Neural progenitor cell (in vitro differentiated cells): Measurements from ENCODE around the gene IFNA14. TPM values are rescaled to one million over a fixed set of nuclear protein-coding genes. Genes with fewer than 3 reads are reported as not detected.
"Not testable (repeated sequence)": the region's sequence is repeated elsewhere in the genome, so short reads cannot be mapped to it uniquely, and the experiment has no call there.

Source experiments
- DNase-seq: peaks from one replicate; pipeline ENCODE4 v3.0.0-alpha.2; 2016; ENCODE audit warnings: low spot score
- H2AFZ ChIP-seq: fragments of 200-600 bp; sonication (generic); replicated peaks from 2 replicates; pipeline ENCODE4 v1.6.1; 2016; ENCODE audit warnings: antibody characterized with exemption
- H3F3A ChIP-seq: fragments of 200-600 bp; sonication (generic); 2 replicates; pipeline ENCODE4 v1.6.1; 2016; ENCODE audit warnings: antibody characterized with exemption, low read depth
- H3K27ac ChIP-seq: fragments of 200-600 bp; sonication (generic); 2 replicates; pipeline ENCODE4 v1.5.1; 2016; ENCODE audit warnings: mild to moderate bottlenecking
- H3K27me3 ChIP-seq: fragments of 200-600 bp; sonication (generic); 2 replicates; pipeline ENCODE4 v1.6.1; 2016; ENCODE audit warnings: mild to moderate bottlenecking, moderate library complexity
- H3K36me3 ChIP-seq: fragments of 200-600 bp; sonication (generic); 2 replicates; pipeline ENCODE4 v1.5.1; 2016
- H3K4me1 ChIP-seq: fragments of 200-600 bp; sonication (generic); 2 replicates; pipeline ENCODE4 v1.6.1; 2016; ENCODE audit warnings: mixed run types
- H3K4me2 ChIP-seq: fragments of 200-600 bp; sonication (generic); 2 replicates; pipeline ENCODE4 v1.6.1; 2016
- H3K4me3 ChIP-seq: fragments of 200-600 bp; sonication (generic); 2 replicates; pipeline ENCODE4 v1.5.1; 2016
- H3K79me2 ChIP-seq: fragments of 200-600 bp; sonication (generic); 2 replicates; pipeline ENCODE4 v1.6.1; 2016; ENCODE audit warnings: low read depth
- H3K9ac ChIP-seq: fragments of 200-600 bp; sonication (generic); 2 replicates; pipeline ENCODE4 v1.6.1; 2016
- H3K9me3 ChIP-seq: fragments of 200-600 bp; sonication (generic); 2 replicates; pipeline ENCODE4 v1.5.1; 2016; ENCODE audit warnings: low read depth
- H4K20me1 ChIP-seq: fragments of 200-600 bp; sonication (generic); 2 replicates; pipeline ENCODE4 v1.6.1; 2016; ENCODE audit warnings: low read depth
- H3K27ac Mint-ChIP-seq: 3 replicates; pipeline ENCODE4 v1.8.0; 2021; ENCODE audit warnings: mixed read lengths
- H3K27me3 Mint-ChIP-seq: 2 replicates; pipeline ENCODE4 v1.8.0; 2022; ENCODE audit warnings: low read depth, mild to moderate bottlenecking, inconsistent platforms, moderate library complexity, mixed read lengths; ENCODE audit not compliant: insufficient read depth
- H3K36me3 Mint-ChIP-seq: 3 replicates; pipeline ENCODE4 v1.8.0; 2021; ENCODE audit warnings: mixed read lengths
- H3K4me1 Mint-ChIP-seq: 3 replicates; pipeline ENCODE4 v1.8.0; 2021; ENCODE audit warnings: mixed read lengths
- H3K4me3 Mint-ChIP-seq: 3 replicates; pipeline ENCODE4 v1.8.0; 2021; ENCODE audit warnings: mild to moderate bottlenecking, moderate library complexity, mixed read lengths
- H3K9me3 Mint-ChIP-seq: 3 replicates; pipeline ENCODE4 v1.8.0; 2020; ENCODE audit warnings: mixed read lengths
- total RNA-seq: library from RNA; depleted of rRNA; stranded (reverse); fragments of >200 nt; gene quantifications from 2 replicates; pipeline ENCODE4 v1.2.3, GENCODE V29; 2015; ENCODE audit warnings: low replicate concordance
- TF ChIP-seq, protein P1 (sequence below): fragments of 200-600 bp; sonication (generic); IDR thresholded peaks from 2 replicates; pipeline ENCODE4 v1.5.1; 2017; ENCODE audit warnings: antibody characterized with exemption, mild to moderate bottlenecking

IFNA14 gene
- total RNA-seq, 1 donor from 2014 or later = not detected

DNA sequence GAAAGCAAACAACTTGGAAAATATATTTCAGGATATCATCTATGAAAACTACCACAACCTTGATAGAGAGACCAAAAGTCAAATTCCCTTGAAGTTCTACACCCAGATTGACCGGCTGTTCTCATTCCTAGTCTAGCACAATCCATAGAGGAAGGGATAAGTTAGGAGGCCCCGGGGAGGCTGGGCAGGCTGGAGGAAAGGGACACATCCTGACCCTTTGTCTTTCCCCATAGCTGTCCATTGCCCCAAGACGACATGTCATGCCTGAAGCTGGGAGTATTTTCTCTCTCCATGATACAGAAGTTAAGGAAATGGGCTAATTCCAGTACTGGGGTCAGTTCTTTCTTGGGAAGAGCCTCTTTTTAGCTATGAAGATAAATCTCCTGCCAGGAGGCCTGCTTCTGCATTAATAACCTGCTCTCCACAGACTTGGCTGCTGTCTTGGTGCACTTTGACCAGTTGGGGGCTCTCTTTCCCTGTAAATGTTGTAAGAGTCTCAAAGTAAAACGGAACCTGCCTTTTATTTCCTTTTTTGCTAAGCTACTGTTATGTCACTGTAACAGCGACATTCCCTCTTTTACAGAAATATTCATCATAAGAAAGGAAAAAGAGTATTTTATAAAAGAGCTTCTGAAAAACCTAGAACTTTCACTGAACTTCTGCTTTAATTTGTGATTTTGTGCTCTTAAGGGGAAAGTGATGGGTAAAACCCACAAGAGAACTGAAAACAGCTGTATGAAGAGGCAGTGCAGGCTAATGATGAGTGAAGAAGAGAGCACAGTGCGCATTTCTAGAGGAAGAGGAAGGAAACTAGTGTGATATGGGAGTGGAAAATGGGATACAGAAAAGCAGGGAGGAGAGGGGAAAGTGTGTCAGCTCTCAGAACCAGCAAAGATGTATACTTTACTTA lies 44.7 kb downstream of the IFNA14 start:
- TF ChIP-seq, protein P1, sequence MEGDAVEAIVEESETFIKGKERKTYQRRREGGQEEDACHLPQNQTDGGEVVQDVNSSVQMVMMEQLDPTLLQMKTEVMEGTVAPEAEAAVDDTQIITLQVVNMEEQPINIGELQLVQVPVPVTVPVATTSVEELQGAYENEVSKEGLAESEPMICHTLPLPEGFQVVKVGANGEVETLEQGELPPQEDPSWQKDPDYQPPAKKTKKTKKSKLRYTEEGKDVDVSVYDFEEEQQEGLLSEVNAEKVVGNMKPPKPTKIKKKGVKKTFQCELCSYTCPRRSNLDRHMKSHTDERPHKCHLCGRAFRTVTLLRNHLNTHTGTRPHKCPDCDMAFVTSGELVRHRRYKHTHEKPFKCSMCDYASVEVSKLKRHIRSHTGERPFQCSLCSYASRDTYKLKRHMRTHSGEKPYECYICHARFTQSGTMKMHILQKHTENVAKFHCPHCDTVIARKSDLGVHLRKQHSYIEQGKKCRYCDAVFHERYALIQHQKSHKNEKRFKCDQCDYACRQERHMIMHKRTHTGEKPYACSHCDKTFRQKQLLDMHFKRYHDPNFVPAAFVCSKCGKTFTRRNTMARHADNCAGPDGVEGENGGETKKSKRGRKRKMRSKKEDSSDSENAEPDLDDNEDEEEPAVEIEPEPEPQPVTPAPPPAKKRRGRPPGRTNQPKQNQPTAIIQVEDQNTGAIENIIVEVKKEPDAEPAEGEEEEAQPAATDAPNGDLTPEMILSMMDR = peak; percentile 75
- DNase-seq = peak; percentile 28
- not testable (repeated sequence) for H4K20me1 ChIP-seq, H3K4me1 Mint-ChIP-seq, H3K4me1 ChIP-seq, H3K4me3 ChIP-seq, H3K9me3 ChIP-seq, H3K27me3 Mint-ChIP-seq, H3K27me3 ChIP-seq, H3K9me3 Mint-ChIP-seq, H3K79me2 ChIP-seq, H3K4me3 Mint-ChIP-seq, H3K9ac ChIP-seq, H3K36me3 Mint-ChIP-seq, H3K27ac ChIP-seq, H3K36me3 ChIP-seq, H3K27ac Mint-ChIP-seq, H3F3A ChIP-seq, H3K4me2 ChIP-seq
- peak overlapping the region; percentile 86 for H2AFZ ChIP-seq

Other genes starting within 250 kb of the IFNA14 start
- 1.1 and 1.2 TPM in 2 replicates for gene HACD4, start 208.4 kb downstream of the IFNA14 start, total RNA-seq
- gene IFNB1, start 162.1 kb downstream of the IFNA14 start, total RNA-seq = not detected in 2 replicates
- not detected in 2 replicates for gene IFNW1, start 98.2 kb downstream of the IFNA14 start, total RNA-seq
- not detected in 2 replicates for gene IFNA21, start 73.3 kb downstream of the IFNA14 start, total RNA-seq
- not detected in 2 replicates for gene IFNA4, start 52.4 kb downstream of the IFNA14 start, total RNA-seq
- not detected in 2 replicates for gene IFNA7, start 37.8 kb downstream of the IFNA14 start, total RNA-seq
- not detected in 2 replicates for gene IFNA10, start 32.9 kb downstream of the IFNA14 start, total RNA-seq
- not detected in 2 replicates for gene IFNA16, start 22.7 kb downstream of the IFNA14 start, total RNA-seq
- not detected in 2 replicates for gene IFNA17, start 11.8 kb downstream of the IFNA14 start, total RNA-seq
- gene IFNA5, start 65.3 kb upstream of the IFNA14 start, total RNA-seq = 0.21 TPM in 1 of 2 replicates, not detected in the other
- gene KLHL9, start 95.4 kb upstream of the IFNA14 start, total RNA-seq = 33.5 and 42.0 TPM in 2 replicates
- gene IFNA6, start 110.9 kb upstream of the IFNA14 start, total RNA-seq = not detected in 2 replicates
- gene IFNA13, start 128.1 kb upstream of the IFNA14 start, total RNA-seq = not detected in 2 replicates
- not detected in 2 replicates for gene IFNA2, start 145.4 kb upstream of the IFNA14 start, total RNA-seq
- gene IFNA8, start 169.1 kb upstream of the IFNA14 start, total RNA-seq = not detected in 2 replicates
- gene IFNA1, start 200.4 kb upstream of the IFNA14 start, total RNA-seq = not detected in 2 replicates
- gene IFNE, start 242.3 kb upstream of the IFNA14 start, total RNA-seq = 0.12 TPM in 1 of 2 replicates, not detected in the other